Mesenteric fat pad (tissue), 1 donor: ENCODE measurements around the gene DENND1A. TPM values are rescaled to one million over a fixed set of nuclear protein-coding genes. Genes with fewer than 3 reads are reported as not detected.
"Not testable (repeated sequence)": the region's sequence is repeated elsewhere in the genome, so short reads cannot be mapped to it uniquely, and the experiment has no call there.

ENCODE experiments used
- DNase-seq: peaks from one replicate; pipeline ENCODE4 v3.0.0-alpha.2; 2020; ENCODE audit warnings: low spot score
- long read RNA-seq: library from polyadenylated mRNA; unstranded; transcript quantifications from one replicate; pipeline ENCODE4 v2.0.0, GENCODE V29; 2020
- total RNA-seq: library from RNA; stranded (reverse); fragmentation: NEBNext Ultra II Directional; extraction: Animal tissue kit (Norgen Biotek cat#: 25700); gene quantifications from one replicate; pipeline ENCODE4 v1.2.1, GENCODE V29; 2021
- donor health status: DM: yes; HTN: yes; CAD: no.

Gene DENND1A
- total RNA-seq = 24.4 TPM
- long read RNA-seq, partial matches to known transcripts = 3 of 43 reads
- long read RNA-seq, other reads (novel, unspliced or antisense) = 40 of 43 reads

- peak; percentile 97 for DNase-seq
These were observed at the start of gene DENND1A for GRCh38 chr9:123929870-123930831. DENND1A (minus strand) TSS chr9:123930126; CDS start chr9:123929905, 221 bp downstream.

- no peak for DNase-seq
These were observed 49.1 kb upstream of the DENND1A start for GRCh38 chr9:123978981-123979380.

GRCh38 chr9:123976579-123976978, 46.7 kb upstream of the DENND1A start:
- DNase-seq = not testable (repeated sequence)

- DNase-seq = no peak
These were observed 45.9 kb upstream of the DENND1A start for GRCh38 chr9:123975871-123976270.

GRCh38 chr9:123974471-123974870, 44.5 kb upstream of the DENND1A start:
- DNase-seq = no peak

GRCh38 chr9:123973590-123974223, 43.8 kb upstream of the DENND1A start:
- DNase-seq = no peak

GRCh38 chr9:123972618-123973017, 42.7 kb upstream of the DENND1A start:
- no peak for DNase-seq

GRCh38 chr9:123967323-123967722, 37.4 kb upstream of the DENND1A start:
- DNase-seq = no peak

GRCh38 chr9:123965801-123966686, 36.1 kb upstream of the DENND1A start:
- no peak for DNase-seq

- DNase-seq = no peak
These were observed 34.8 kb upstream of the DENND1A start for GRCh38 chr9:123964761-123965160.

GRCh38 chr9:123960965-123961364, 31.0 kb upstream of the DENND1A start:
- DNase-seq = no peak

GRCh38 chr9:123960366-123960765, 30.4 kb upstream of the DENND1A start:
- no peak for DNase-seq

GRCh38 chr9:123959787-123960186, 29.9 kb upstream of the DENND1A start:
- DNase-seq = no peak

- no peak for DNase-seq
These were observed 27.8 kb upstream of the DENND1A start for GRCh38 chr9:123957731-123958130.

GRCh38 chr9:123957168-123957721, 27.3 kb upstream of the DENND1A start:
- no peak for DNase-seq

GRCh38 chr9:123955637-123956036, 25.7 kb upstream of the DENND1A start:
- DNase-seq = no peak

- DNase-seq = no peak
These were observed 24.8 kb upstream of the DENND1A start for GRCh38 chr9:123954518-123955280.

GRCh38 chr9:123952641-123953495, 22.9 kb upstream of the DENND1A start:
- DNase-seq = no peak

- DNase-seq = no peak
These were observed 18.4 kb upstream of the DENND1A start for GRCh38 chr9:123948286-123948685.
